ENCODE measurements around the gene H6PD.

Gene H6PD

DNA sequence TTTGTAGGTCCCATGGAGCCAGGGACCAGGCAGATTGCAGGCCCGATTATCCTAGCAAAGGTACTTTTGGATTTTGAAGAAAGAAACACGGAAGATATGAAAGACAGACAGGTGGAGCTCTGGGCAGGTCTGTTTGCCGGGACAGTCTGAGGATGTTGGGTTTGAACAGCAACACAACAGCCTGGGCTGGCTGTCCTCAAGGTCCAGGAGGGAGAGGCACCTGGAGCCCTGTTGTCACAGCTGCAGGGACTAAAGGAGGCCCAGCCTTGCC is 14.6 kb downstream of the H6PD start:
- TF ChIP-seq, protein P1, sequence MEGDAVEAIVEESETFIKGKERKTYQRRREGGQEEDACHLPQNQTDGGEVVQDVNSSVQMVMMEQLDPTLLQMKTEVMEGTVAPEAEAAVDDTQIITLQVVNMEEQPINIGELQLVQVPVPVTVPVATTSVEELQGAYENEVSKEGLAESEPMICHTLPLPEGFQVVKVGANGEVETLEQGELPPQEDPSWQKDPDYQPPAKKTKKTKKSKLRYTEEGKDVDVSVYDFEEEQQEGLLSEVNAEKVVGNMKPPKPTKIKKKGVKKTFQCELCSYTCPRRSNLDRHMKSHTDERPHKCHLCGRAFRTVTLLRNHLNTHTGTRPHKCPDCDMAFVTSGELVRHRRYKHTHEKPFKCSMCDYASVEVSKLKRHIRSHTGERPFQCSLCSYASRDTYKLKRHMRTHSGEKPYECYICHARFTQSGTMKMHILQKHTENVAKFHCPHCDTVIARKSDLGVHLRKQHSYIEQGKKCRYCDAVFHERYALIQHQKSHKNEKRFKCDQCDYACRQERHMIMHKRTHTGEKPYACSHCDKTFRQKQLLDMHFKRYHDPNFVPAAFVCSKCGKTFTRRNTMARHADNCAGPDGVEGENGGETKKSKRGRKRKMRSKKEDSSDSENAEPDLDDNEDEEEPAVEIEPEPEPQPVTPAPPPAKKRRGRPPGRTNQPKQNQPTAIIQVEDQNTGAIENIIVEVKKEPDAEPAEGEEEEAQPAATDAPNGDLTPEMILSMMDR (IDR thresholded peaks at IDR 0.05): no peak

DNA sequence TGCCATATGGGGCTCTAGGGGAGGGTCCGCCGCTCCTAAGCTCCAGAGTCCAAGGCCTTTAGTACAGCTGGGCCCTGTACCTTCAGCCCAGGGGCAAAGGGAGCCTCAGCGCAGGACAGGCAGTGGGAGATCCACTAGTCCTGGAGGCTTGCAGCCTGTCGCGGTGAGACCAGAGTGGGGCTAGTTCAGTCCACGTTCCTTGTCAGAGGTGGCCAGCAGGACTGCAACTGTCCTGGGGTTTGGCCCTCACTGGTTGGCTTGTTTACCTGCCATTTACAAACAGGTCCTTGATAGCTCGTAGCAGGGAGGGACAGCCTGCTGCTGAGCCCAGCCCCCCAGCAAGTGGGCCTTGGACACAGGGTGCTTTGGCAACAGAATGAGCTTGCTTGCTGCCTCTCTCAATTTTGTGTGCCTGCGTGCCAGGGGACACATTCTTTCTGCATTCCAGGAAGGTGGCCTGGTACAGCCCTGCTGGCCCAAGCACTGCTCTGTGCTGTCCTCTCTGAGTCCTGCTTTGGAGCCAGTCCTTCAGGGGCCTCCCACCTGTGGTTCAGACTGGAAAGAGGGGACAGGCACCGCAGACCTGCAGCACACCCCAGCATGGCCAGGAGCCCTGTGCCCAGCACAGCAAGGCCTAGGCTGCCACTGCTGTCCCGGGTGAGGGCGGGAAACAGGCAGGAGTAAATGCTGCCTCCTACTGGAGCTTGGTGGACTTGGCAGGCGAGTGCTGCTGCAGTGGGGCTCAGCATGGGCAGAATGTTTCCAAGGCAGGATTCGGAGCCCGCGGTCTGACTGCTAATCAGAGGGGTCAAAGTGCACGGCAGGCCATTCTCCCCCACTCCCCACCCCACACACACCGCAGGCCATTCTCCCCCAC is 15.2 kb downstream of the H6PD start:
- TF ChIP-seq, protein P1 (IDR thresholded peaks at IDR 0.05): peak; percentile 57

DNA sequence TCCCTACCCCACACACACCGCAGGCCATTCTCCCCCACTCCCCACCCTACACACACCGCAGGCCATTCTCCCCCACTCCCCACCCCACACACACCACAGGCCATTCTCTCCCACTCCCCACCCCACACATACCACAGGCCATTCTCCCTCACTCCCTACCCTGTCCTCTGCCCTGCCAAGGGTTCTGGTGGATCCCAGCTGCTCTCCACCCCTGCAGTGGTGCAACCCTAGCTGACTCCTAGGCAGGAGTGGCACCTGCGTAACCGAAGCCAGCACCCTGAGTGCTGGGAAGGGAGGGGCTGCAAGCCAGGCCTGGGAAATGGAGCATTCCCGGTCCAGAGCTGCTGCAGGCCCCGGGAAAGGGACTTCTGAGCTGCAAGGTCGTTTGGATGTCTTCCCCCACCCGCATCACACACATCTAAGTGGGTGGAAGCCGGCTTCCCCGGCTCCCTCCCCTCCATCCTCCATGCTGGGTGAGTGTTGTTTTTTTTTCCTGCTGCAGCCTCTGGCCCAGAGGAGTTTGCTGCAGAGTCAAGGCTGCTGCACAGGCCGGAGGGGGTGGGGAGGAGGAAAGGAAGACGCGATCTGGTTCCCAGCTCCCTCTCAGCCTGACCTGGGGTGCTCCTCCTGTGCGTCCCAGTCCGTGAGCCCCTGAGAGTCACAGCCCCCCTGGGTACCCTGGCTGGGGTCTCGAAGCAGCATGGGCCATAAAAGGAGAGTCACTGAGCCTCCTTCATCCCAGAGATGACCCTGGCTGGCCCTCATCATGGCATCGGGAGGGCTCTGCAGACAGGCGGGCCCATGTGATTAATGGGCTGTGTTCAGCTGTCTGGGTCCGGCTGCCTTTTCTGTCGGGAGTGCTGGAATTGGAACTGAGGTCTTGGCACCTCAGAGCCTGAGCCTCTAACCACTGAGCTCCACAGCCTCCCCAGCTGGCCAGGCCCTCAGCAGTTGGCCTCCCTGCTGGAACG is 16.1 kb downstream of the H6PD start:
- TF ChIP-seq, protein P1 (IDR thresholded peaks at IDR 0.05): no peak

DNA sequence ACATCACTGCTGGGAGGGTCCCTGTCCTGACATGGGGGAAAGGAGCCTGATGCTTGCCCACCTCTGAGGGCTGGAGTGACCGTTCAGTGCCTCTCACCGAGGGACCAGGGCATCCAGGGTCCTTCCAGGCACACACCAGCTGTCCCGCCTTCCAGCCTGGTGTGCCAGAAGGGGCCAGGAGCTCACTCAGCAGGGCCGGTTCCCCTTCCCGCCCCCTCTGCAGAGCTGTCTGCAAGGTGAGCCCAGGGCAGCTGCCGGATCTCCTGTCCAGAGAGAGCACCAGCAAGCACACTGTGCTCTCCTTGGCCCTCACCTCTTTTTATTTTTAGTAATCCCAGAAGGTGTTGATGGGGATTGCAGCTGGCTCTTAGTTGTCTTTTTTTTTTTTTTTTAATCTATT is 16.9 kb downstream of the H6PD start:
- TF ChIP-seq, protein P1 (IDR thresholded peaks at IDR 0.05): no peak

DNA sequence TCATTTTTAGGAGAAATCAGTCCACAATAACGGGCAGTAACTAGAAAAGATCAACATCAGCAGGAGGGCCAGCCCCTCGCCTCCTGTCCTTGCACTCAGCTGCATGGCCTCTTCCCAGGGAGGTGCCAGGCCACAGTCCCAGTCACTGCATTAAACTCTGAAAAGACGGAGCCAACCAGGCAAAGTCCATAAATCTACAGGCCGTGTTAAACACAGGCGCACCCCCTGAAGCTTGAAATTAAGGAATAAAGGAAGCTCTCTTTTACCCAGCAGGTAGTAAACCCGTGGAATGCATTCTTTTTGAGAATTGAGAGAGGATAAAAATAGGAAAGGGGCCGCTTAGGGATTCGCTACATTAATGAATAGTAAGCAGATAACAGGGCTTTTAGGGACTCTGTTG is 18.4 kb downstream of the H6PD start:
- TF ChIP-seq, protein P1 (IDR thresholded peaks at IDR 0.05): no peak

DNA sequence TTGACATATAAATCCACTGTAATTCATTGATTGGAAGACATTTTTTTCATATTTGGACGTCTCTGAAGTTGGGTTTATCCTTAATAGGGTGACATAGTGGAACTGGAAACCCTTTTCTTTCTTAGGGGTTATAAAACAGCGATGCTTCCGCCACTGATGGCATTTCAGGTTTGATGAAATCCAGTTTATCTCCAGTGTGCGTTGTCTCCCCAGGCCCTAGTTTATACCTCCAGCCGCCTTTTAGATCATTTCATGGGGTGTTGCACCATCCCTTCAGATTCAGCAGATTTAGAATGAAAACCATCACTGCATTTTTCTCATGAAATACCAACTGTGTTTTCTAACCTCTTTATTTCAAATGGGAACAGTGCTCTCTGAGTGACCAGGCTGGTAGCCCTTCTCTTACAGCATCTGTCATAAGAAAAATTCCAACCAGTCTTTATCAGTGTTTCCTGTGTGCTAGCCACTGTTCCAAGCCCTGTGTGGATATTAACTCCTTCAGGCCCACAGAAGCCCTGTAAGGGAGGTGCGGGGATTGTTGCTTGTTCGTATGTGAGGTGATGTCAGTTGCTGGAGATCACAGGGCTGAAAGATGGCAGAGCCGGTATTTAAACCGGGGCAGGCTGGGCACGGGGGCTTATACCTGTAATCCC is 19.0 kb downstream of the H6PD start:
- TF ChIP-seq, protein P1 (IDR thresholded peaks at IDR 0.05): no peak

DNA sequence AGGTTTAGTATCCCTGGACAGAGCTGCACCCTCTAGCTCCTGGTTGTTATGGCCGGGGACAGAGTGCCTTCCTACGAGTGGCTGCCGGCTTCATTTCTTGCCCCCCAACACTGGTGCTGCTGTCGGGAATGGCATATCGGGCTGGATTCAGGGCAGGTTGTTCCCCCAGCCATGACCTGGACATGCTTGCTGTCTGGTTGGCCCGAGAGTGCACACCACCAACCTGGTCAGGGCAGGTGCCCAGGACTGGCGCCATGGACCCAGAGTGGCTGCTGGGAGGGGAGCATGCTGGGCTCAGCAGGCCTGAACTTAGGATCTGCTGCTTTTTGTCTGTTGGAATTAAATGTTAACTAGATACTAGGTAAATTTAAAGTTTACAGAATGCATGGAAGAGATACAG is 21.8 kb downstream of the H6PD start:
- TF ChIP-seq, protein P1 (IDR thresholded peaks at IDR 0.05): no peak
